ENCODE data around the gene ARHGEF39. TPM values are rescaled to one million over a fixed set of nuclear protein-coding genes. Genes with fewer than 3 reads are reported as not detected.

ARHGEF39 gene
- total RNA-seq, 1 donor from 2014 or later, result 0.38 TPM

- H3K27ac ChIP-seq, result no peak overlapping the region
- no peak overlapping the region for H3K4me3 ChIP-seq
Measured at GRCh38 chr9:35683323-35683722, 18.3 kb upstream of the ARHGEF39 start.

GRCh38 chr9:35682520-35683315 lies 17.7 kb upstream of the ARHGEF39 start:
- TF ChIP-seq CTCF (IDR thresholded peaks at IDR 0.05), result no peak
- ATAC-seq (no peak), DNase-seq (no peak)
- no peak overlapping the region for H3K4me3 ChIP-seq
- no peak overlapping the region for H3K27ac ChIP-seq
- intact Hi-C loops (cut with DNase I), result no loop called here
- no peaks in the 10 kb centered on the region for H3K9me3 ChIP-seq
- H3K36me3 ChIP-seq, result peaks cover 10% of the 10 kb centered on the region
- no peaks in the 10 kb centered on the region for H3K4me1 ChIP-seq
- H3K27me3 ChIP-seq, result no peaks in the 10 kb centered on the region

More at GRCh38 chr9:35683323-35683722, 18.3 kb upstream of the ARHGEF39 start:
- peaks cover 10% of the 10 kb centered on the region for H3K36me3 ChIP-seq
- ATAC-seq (peak; percentile 65), DNase-seq (no peak)
- no peaks in the 10 kb centered on the region for H3K9me3 ChIP-seq
- no peaks in the 10 kb centered on the region for H3K27me3 ChIP-seq
- no peaks in the 10 kb centered on the region for H3K4me1 ChIP-seq
- intact Hi-C loops (cut with DNase I), result no loop called here
- no peak for TF ChIP-seq CTCF (IDR thresholded peaks at IDR 0.05)

- no peaks in the 10 kb centered on the region for H3K9me3 ChIP-seq
- H3K4me3 ChIP-seq, result no peak overlapping the region
- H3K36me3 ChIP-seq, result peaks cover 10% of the 10 kb centered on the region
- intact Hi-C loops (cut with DNase I), result no loop called here
- DNase-seq (no peak), ATAC-seq (no peak)
- no peaks in the 10 kb centered on the region for H3K27me3 ChIP-seq
- H3K27ac ChIP-seq, result no peak overlapping the region
- H3K4me1 ChIP-seq, result no peaks in the 10 kb centered on the region
- no peak for TF ChIP-seq CTCF (IDR thresholded peaks at IDR 0.05)
Measured at GRCh38 chr9:35682051-35682450, 17.1 kb upstream of the ARHGEF39 start.

- no peak overlapping the region for H3K27ac ChIP-seq
- no peak for DNase-seq
Measured at GRCh38 chr9:35681341-35682002, 16.5 kb upstream of the ARHGEF39 start.

More at GRCh38 chr9:35681341-35682002, 16.5 kb upstream of the ARHGEF39 start:
- Histone ChIP-seq H3K4me3 (no peak overlapping the region), H3K9me3 (no peaks in the 10 kb centered on the region), H3K4me1 (no peaks in the 10 kb centered on the region), H3K36me3 (peaks cover 10% of the 10 kb centered on the region), H3K27me3 (no peaks in the 10 kb centered on the region)
- no peak for TF ChIP-seq CTCF (IDR thresholded peaks at IDR 0.05)
- ATAC-seq, result no peak
- intact Hi-C loops (cut with DNase I), result no loop called here
